GM18508 (cell line): ENCODE data around the gene SALL1.

Experiments
- ATAC-seq: cut with Tn5 transposase; IDR thresholded peaks from one replicate; pipeline ENCODE4 v1.9.1; 2021; ENCODE audit warnings: moderate number of reproducible peaks; ENCODE audit not compliant: insufficient read depth, unreplicated experiment

SALL1 gene

GRCh38 chr16:51143196-51143977, 7.7 kb downstream of the SALL1 start:
- no peak for ATAC-seq

- no peak for ATAC-seq
These were observed 9.5 kb downstream of the SALL1 start for GRCh38 chr16:51141541-51141940.

GRCh38 chr16:51141106-51141505, 10.0 kb downstream of the SALL1 start:
- no peak for ATAC-seq

- ATAC-seq: no peak
These were observed 11.0 kb downstream of the SALL1 start for GRCh38 chr16:51140112-51140511.

- ATAC-seq: no peak
These were observed 11.5 kb downstream of the SALL1 start for GRCh38 chr16:51139568-51139967.

GRCh38 chr16:51138178-51138577, 12.9 kb downstream of the SALL1 start:
- no peak for ATAC-seq

GRCh38 chr16:51137097-51137496, 14.0 kb downstream of the SALL1 start:
- ATAC-seq: no peak

GRCh38 chr16:51134876-51135275, 16.2 kb downstream of the SALL1 start:
- ATAC-seq: no peak

- ATAC-seq: no peak
These were observed 16.7 kb downstream of the SALL1 start for GRCh38 chr16:51134269-51134812.

- ATAC-seq: no peak
These were observed 17.4 kb downstream of the SALL1 start for GRCh38 chr16:51133688-51134087.

- ATAC-seq: no peak
These were observed 17.9 kb downstream of the SALL1 start for GRCh38 chr16:51133183-51133582.

GRCh38 chr16:51132490-51133115, 18.5 kb downstream of the SALL1 start:
- no peak for ATAC-seq

- no peak for ATAC-seq
These were observed 19.5 kb downstream of the SALL1 start for GRCh38 chr16:51131619-51132018.

- no peak for ATAC-seq
These were observed 22.0 kb downstream of the SALL1 start for GRCh38 chr16:51129105-51129504.

GRCh38 chr16:51125992-51126391, 25.1 kb downstream of the SALL1 start:
- no peak for ATAC-seq

GRCh38 chr16:51124896-51125295, 26.2 kb downstream of the SALL1 start:
- ATAC-seq: no peak

GRCh38 chr16:51121850-51122249, 29.2 kb downstream of the SALL1 start:
- ATAC-seq: no peak

GRCh38 chr16:51120730-51121347, 30.2 kb downstream of the SALL1 start:
- no peak for ATAC-seq

GRCh38 chr16:51119973-51120729, 30.9 kb downstream of the SALL1 start:
- ATAC-seq: no peak

- ATAC-seq: no peak
These were observed 31.5 kb downstream of the SALL1 start for GRCh38 chr16:51119556-51119955.

GRCh38 chr16:51116353-51116752, 34.7 kb downstream of the SALL1 start:
- no peak for ATAC-seq
